Activated CD8-positive, alpha-beta memory T cell treated with anti-CD3 and anti-CD28 coated beads, Interleukin-2, amount 10 ng/mL, durations not matched to agents 7 days and 5 days (primary cell): ENCODE measurements around the gene OR8J3. TPM values are rescaled to one million over a fixed set of nuclear protein-coding genes. Genes with fewer than 3 reads are reported as not detected.

Experiments
- ATAC-seq: fragments of 150-1000 bp; cut with Tn5 transposase; one replicate; pipeline ENCODE4 v1.10.0; 2021; ENCODE audit warnings: moderate library complexity
- CTCF ChIA-PET: fragments of 350-600 bp; sonication (Branson Sonifier 250); formaldehyde crosslinking; loops from one replicate; lab custom pipeline; 2021; ENCODE audit warnings: antibody characterized with exemption; lab: Charles Lee
- DNase-seq: peaks from one replicate; pipeline ENCODE4 v3.0.0-alpha.2; 2020
- H3K27ac Mint-ChIP-seq: one replicate; pipeline ENCODE4 v1.8.0; 2021; ENCODE audit warnings: mild to moderate bottlenecking, mixed read lengths
- H3K27me3 Mint-ChIP-seq: one replicate; pipeline ENCODE4 v1.8.0; 2021; ENCODE audit warnings: mixed read lengths
- H3K36me3 Mint-ChIP-seq: one replicate; pipeline ENCODE4 v1.8.0; 2021; ENCODE audit warnings: mild to moderate bottlenecking, mixed read lengths
- H3K4me1 Mint-ChIP-seq: one replicate; pipeline ENCODE4 v1.8.0; 2021; ENCODE audit warnings: mixed read lengths
- H3K4me3 Mint-ChIP-seq: one replicate; pipeline ENCODE4 v1.8.0; 2021; ENCODE audit warnings: mild to moderate bottlenecking, moderate library complexity, mixed read lengths
- H3K9me3 Mint-ChIP-seq: one replicate; pipeline ENCODE4 v1.8.0; 2022; ENCODE audit warnings: low read depth, mixed read lengths
- total RNA-seq, 2 experiments: library from RNA; stranded (reverse); gene quantifications; one replicate each; pipeline ENCODE4 v1.2.3, GENCODE V29; 2021

OR8J3 gene
- total RNA-seq, 2 experiments from 2014 or later: not detected

- H3K4me1 Mint-ChIP-seq: no peaks in the 10 kb centered on the region
- H3K4me3 Mint-ChIP-seq: no peak overlapping the region
- H3K36me3 Mint-ChIP-seq: no peaks in the 10 kb centered on the region
- ATAC-seq (no peak), DNase-seq (no peak)
- H3K27me3 Mint-ChIP-seq: no peaks in the 10 kb centered on the region
- CTCF ChIA-PET: no interaction called here
- H3K9me3 Mint-ChIP-seq: peaks cover 12% of the 10 kb centered on the region
- H3K27ac Mint-ChIP-seq: no peak overlapping the region
Observed at GRCh38 chr11:56089697-56090096, 50.3 kb downstream of the OR8J3 start.

Other genes starting within 250 kb of the OR8J3 start
- gene OR5W2, start 225.6 kb downstream of the OR8J3 start, total RNA-seq: not detected
- gene OR5I1, start 203.8 kb downstream of the OR8J3 start, total RNA-seq: not detected
- not detected for gene OR10AG1, start 170.3 kb downstream of the OR8J3 start, total RNA-seq
- not detected for gene OR5F1, start 145.6 kb downstream of the OR8J3 start, total RNA-seq
- not detected for gene OR5AS1, start 112.5 kb downstream of the OR8J3 start, total RNA-seq
- gene OR8I2, start 46.9 kb downstream of the OR8J3 start, total RNA-seq: not detected
- not detected for gene OR8H2, start 36.5 kb downstream of the OR8J3 start, total RNA-seq
- not detected for gene OR8H3, start 17.8 kb downstream of the OR8J3 start, total RNA-seq
- not detected for gene OR8K5, start 20.1 kb upstream of the OR8J3 start, total RNA-seq
- not detected for gene OR5J2, start 36.4 kb upstream of the OR8J3 start, total RNA-seq
- gene OR5T2, start 94.1 kb upstream of the OR8J3 start, total RNA-seq: not detected
- gene OR5T3, start 112.1 kb upstream of the OR8J3 start, total RNA-seq: not detected
- gene OR5T1, start 134.0 kb upstream of the OR8J3 start, total RNA-seq: not detected
- not detected for gene OR8H1, start 152.1 kb upstream of the OR8J3 start, total RNA-seq
- not detected for gene OR8K3, start 174.9 kb upstream of the OR8J3 start, total RNA-seq
- not detected for gene OR8K1, start 205.8 kb upstream of the OR8J3 start, total RNA-seq
- gene OR8J1, start 214.1 kb upstream of the OR8J3 start, total RNA-seq: not detected
- not detected for gene OR8U1, start 235.4 kb upstream of the OR8J3 start, total RNA-seq